ENCODE results near the gene PAQR4.

Gene PAQR4

DNA sequence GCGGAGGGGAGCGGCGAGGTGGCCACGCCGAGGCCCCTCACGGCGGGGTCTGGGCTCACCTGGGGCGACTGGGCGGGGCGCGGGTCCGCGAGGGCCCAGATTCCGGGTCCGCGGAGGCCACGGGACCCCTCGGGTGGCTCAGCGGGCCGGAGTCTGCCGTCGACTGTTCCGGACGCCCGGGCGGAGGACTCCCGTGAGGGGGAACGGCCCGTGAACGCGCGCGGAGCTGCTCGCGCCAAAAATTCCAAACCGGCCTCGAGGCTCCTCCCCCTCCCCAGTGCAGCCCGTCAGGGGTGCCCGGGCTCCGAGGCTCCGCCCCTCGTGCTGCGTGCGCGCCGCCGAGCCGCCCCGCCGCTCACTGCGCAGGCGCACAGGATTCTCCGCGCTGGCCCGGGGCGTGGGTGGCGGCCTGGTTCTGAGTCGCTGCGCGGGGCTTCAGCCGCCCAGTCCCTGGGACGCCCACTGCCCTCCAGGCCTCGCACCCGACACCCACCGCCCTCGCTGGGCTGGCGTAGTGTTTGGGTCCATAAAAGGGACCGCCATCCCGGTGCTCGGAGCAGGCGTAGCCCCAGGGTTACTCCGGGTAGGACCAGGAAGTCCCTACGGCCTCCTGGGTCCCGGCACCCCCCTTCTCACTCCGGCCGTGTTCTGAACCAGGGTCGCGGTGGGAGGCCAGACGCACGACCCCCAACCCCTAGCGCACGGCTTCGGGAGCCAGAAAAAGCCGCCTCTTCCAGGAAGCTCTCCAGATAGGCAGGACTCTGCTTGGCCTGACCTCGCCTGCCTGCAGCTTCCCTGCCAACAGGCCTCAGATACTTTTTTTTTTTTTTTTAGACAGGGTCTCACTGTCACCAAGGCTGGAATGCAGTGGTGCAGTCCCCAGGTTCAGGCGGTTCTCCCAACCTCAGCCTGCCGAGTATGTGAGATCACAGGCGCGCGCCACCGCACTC, 11.4 kb downstream of the PAQR4 start, which contains the start of gene PKMYT1:
PKMYT1 (minus strand) TSS at position 220 of the 950 bp plus-strand sequence. CDS start 789 bp downstream, outside the sequence.
- peak; percentile 66 to 67 for DNase-seq (ENCODE audit: low read depth in 2 of 2)

DNA sequence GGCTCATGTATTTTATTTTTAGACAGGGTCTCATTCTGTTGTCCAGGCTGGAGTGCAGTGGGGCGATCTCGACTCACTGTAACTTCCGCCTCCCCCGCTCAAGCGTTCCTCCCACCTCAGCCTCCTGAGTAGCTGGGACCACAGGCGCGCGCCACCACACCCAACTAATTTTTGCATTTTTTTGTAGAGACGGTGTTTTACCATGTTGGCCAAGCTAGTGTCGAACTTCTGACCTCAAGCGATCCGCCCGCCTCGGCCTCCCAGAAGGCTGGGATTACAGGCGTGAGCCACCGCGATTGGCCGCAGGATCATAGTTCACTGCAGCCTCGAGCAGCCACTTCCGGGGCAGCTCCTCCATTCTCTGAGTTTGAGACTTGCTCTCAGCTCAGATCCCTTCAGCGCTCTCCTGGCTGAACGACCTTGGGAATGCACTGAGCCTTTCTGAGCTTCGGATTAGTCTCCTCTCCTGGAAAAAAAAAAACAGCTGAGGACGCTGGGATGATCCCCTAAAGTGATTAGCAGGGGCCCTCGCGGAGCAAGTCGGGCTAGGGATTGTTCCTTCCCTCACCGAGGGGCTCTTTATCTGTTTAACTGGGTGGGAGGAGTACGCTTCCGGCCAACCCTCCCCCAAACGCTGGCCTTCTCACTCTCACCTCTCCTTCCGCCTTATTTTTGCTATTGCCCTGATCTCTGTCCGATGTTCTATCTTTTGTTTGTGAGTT, 12.2 kb downstream of the PAQR4 start:
- no peak for DNase-seq (ENCODE audit: low read depth in 2 of 2)

DNA sequence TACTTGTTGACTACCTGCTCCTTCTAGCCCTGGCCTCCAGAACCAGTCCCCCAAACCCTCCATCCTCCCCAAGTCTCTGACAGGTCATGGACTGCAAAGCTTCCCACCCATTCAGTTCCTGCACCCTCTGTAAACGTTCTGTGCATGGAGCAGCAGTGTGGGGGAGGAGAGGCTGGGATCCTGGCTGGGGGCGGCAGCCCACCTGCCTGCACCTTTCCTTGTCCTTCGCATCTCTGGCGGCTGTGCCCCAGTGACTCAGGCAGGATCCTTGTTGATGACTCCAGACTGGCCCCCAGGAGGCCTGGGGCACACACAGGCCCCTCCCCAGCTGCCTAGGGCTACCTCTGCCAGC, 12.7 kb downstream of the PAQR4 start:
- no peak for DNase-seq (ENCODE audit: low read depth in 2 of 2)

DNA sequence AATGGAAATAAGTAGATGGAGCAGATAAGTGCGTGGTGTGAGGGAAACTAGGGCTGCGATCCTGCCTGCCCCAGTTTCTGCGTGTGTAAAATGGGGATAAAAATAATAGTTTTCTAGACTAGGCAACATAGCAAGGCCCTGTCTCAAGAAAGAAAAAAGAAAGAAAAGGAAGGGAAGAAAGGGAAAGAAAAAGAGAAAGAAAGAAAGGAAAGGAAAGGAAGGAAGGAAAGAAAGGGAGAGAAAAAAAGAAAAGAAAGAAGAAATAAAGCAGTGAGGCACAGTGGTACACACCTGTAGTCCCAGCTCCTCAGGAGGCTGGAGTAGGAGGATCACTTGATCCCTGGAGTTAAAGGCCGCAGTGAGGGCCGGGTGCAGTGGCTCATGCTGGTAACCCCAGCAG, 13.3 kb downstream of the PAQR4 start:
- DNase-seq (ENCODE audit: low read depth in 2 of 2) = no peak

DNA sequence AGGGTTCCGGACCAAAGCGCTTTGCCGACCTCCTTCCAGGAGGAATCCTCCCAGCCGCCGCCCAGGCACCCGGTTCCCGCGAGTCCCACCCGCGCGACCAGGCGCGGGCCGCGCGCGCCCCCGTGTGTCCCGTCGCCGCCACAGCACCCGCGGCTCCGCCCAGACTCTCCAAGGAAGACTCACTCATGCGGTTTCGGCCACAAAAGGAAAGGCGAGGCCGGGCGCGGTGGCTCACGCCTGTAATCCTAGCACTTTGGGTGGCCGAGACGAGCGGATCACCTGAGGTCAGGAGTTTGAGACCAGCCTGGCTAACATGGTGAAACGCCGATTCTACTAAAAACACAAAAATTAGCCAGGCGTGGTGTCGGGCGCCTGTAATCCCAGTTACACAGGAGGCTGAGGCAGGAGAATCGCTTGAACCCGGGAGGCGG, 14.6 kb downstream of the PAQR4 start:
- DNase-seq (ENCODE audit: low read depth in 2 of 2) = peak; percentile 46 to 56

DNA sequence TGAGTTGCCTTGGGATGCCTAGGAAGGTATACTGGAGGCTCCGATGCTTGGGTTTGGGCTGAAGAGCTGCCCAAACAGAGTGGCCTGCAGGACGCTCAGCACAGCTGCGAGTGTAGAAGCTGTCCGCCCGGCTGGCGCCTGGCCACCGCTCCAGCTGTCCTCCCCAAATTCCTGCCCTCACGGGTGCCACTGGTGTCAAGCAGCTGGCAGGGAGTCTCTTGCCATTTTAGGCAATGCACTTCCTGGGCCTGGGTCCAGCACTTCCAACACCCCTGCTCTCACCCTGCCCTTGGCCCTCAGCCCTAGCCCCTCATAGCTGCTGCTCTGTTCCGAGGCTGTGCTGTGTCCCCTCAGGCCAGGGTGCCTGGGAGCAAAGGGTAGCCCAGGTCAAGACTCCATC, 16.3 kb downstream of the PAQR4 start:
- DNase-seq (ENCODE audit: low read depth in 2 of 2) = no peak

DNA sequence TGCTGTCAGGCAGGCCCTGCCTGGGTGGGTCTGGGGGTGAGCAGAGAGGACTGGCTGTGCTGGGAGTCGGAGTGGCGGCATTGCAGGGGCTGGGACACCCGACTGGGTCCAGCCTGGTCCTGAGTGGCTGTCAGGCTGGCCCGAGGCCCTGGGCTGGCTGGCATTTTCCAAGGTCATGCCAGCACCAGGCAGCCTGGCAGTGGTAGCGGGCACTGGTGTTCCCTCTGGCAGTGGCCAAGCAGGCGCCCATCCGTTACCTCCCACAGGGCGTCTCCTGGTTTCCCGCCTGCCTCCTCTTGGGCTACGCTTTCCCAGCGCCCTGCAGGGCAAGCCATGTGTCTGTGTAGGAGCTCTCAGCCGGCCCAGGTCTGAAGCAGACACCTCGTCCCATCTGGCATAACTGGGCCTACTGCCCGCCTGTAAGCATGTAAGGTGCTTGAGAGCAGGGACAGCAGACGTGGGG, 16.8 kb downstream of the PAQR4 start:
- no peak for DNase-seq (ENCODE audit: low read depth in 2 of 2)

DNA sequence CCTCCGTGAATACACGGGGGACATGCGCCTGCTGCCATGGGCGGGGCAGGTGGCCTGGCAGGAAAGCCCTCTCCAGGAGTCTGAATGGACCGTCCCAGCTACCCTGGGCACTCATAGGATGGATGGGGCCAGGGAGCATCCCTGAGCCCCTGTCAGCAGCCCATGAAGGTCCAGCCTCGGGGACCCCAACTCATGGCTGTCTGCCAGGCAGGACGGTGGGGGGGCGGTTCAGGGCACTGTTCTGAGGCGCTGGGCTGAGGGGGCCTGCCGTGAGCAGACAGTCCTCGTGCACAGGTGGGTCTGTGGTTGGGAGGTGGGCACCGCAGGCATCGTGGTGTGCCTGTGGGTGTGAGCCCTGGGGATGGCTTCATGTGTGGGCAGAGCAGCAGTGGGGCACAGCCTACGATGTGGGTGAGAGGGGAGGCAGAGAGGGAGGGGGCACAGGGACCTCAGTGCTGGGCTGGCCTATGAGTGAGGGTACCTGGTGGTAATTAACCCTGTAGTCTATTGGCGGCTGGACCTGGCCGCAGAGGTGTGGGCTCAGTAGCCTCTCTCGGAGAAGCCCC, 17.6 kb downstream of the PAQR4 start:
- DNase-seq (ENCODE audit: low read depth in 2 of 2) = no peak

DNA sequence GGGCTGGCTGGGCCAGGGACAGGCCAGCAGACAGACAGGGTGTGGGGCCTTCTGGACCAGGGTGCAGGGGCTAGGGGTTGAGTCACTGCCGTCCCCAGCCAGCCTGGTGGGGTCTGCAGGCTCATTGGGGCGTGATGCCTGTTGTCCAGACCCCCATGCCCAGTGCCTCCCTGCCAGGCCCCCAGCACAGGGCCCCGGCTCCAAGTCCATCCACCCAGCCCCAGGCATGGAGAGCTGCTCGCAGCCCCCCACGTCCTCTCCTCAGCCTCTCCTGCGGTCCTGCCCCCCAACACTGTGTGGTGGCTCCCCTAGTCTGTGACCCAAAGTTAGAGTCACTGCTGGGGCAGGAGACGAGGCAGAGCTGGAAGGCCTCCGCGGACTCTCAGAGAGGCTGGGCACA, 18.1 kb downstream of the PAQR4 start:
- DNase-seq (ENCODE audit: low read depth in 2 of 2) = no peak

DNA sequence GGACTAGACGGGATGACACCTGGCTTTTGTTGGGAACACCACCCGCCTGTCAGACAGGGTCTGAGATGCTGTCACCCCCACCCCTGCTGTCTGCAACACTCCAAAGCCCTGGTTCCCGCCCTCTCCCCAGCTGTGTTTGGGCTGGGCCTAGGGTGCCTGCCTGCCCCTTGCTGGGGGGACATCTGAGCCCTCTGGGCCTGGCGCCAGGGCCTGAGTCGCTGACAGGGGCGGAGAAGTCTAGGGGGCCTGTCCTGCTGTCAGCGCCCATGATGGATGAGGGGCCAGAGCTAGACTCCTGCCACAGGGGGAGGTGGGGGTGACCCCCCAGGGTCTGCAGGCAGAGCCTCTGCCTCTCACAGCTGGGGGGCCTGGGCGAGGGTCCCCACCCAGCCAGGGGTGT, 18.7 kb downstream of the PAQR4 start:
- DNase-seq (ENCODE audit: low read depth in 2 of 2) = no peak

DNA sequence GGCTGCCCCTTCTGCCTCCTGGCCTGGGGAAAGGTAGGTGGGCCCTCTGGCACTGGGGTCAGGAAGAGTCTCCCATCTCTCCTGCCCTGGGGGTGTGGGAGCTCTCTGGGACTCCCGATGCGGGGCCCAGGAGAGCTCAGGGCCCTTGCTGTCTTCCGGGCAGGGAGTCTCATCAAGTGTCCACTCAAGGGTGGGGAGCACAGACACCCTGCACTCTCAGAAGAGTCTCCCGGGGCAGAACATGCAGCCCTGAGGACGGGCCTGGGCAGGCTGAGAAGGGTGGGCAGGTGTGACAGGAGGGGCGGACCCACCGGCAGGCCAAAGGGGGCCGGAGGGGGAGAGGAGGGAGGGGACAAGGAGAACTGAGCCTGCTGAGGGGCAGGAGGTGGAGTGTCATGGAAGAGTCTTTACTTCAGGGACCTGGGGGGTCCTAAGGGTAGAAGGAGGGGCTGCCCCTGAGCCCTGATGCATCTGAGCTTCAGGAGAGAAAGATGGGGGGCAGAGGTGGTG, 19.5 kb downstream of the PAQR4 start:
- DNase-seq (ENCODE audit: low read depth in 2 of 2) = no peak

DNA sequence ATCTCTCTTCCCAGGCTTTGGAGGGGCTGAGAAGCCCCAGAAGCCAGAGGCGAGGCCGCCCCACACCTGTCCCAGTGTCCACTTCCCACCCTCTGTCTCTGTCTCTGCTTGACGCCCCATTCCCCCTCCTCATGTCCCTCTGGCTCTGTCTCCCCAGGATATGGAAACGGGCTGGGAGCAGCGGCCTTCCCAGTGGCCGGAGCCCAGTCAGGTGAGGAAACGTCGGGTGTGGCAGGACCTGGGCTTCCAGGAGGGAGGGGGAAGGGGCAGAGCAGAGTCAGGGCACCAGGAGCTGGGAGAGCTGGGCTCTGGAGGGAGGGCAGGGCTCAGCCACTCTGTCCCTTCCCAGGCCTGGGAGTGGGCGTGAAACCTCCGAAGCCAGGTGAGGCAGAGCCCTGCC, 21.7 kb downstream of the PAQR4 start:
- no peak for DNase-seq (ENCODE audit: low read depth in 2 of 2)

DNA sequence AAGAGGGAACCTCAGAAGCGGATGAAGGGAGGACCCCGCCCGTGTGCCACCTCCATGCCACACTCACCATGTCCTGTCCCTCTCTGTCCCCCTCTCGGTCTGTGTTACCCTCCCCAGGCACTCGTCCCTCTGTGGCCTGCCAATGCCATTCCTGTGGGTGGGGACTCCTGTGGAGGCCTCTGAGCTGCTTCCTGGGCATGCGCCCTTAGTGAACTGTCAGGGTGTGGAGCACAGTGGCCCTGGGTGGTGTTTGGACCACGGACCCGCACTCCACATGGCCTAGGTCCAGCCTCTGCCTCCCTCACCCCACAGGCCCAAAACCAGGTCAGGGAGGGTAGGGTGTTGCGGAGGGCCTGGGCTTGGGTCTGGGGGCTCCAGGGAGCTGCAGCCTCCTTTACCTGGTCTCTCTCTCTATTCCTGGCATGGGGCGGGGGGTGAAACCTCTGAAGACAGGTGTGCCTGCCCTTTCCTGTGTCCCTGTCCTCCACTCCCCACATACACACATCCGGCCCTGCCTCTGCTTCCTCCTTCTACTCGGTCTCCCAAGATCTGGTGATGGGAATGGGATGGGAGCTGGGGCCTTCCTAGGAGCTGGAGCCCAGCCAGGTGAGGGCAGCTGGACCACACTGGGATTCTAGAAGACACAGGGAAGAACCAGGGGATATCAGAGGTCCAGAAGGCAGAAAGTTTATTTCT, 22.6 kb downstream of the PAQR4 start:
- no peak for DNase-seq (ENCODE audit: low read depth in 2 of 2)

DNA sequence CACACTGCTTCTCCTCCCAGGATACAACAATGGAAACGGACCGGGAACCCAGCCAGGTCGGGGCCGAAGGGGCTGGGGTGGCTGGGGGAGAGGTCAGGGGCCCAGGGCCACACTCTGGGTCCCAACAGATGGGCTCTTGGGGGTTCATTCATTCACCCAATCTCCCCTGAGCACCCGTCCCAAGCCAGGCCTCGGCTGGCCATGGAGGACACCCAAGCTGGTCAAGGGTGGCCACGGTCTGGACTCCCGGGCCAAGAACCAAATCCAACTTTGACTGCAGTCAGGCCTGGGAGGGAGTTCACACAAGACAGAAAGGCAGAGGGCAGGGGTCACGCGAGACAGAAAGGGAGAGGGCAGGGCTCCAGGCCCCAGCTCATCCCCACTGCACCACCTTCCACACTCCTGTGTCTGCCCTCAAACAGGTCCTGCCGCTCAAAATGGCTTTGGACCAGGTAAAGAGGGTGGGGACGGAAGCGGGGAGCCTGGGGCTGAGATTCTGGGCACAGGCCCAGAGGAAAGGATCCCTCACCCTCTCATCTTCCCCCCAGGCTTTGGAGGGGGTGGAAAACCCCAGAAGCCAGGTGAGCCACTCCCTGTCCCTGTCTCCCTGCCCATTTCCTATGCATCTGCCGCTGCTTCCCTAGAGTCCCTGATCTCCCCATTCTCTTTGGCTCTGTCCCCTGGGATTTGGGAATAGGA, 23.4 kb downstream of the PAQR4 start:
- DNase-seq (ENCODE audit: low read depth in 2 of 2) = no peak

DNA sequence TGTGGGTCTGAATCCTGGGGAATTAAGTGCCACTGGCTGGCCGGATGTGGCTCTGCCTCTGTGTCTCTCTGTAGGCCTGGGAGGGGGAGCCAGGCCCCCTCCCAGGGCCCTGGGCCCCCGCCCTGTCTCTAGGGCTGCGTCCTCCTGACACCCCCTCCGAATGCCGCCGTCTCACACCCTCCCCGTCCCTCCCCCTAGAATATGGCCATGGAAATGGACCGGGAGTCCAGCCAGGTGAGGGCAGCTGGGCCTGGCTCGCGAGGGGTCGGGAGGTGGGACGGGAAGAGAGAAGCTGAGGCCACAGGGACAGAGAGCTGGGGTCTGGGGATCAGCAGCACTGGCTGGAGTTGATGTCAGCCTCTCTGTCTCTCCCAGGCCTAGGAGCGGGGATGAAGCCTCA, 27.1 kb downstream of the PAQR4 start:
- DNase-seq (ENCODE audit: low read depth in 2 of 2) = no peak

DNA sequence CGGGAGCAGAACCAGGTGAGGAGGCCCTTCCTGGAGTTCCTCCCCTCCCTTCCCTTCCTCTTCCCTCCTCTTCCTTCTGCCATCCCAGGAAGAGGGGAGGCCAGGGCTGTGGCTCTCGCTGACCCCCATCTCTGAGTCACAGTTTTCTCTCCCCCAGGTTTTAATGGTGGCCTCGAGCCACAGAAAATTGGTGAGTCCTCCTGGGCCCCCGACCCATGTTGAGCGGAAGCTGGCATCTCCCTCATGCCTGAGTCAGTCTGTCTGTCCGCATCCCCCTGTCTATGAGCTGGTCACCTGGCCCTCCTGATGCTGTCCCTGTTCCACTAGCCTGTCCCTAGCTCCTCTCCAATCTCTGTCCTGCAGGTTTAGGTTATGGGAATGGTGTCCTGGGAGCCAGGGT, 30.8 kb downstream of the PAQR4 start:
- no peak for DNase-seq (ENCODE audit: low read depth in 2 of 2)

DNA sequence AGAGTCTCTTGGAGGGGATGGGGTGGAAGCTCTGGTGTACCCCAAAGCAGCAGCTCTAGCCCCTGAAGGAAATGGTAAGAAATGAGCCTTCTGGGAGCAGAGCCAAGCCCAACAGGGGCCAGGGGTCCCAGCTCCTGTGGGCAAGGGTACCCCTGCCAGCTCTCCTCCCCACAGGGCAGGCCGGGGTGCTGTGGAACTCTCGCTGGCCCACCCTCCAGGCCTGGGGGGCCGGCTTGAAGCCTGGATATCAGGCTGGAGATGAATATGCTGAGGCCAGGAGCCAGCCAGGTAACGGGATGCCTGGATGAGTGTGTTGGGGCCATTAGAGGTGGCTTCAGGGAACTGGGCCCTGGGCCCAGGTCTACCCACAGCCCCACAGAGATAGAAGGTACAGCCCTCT, 31.4 kb downstream of the PAQR4 start:
- DNase-seq (ENCODE audit: low read depth in 2 of 2) = no peak

DNA sequence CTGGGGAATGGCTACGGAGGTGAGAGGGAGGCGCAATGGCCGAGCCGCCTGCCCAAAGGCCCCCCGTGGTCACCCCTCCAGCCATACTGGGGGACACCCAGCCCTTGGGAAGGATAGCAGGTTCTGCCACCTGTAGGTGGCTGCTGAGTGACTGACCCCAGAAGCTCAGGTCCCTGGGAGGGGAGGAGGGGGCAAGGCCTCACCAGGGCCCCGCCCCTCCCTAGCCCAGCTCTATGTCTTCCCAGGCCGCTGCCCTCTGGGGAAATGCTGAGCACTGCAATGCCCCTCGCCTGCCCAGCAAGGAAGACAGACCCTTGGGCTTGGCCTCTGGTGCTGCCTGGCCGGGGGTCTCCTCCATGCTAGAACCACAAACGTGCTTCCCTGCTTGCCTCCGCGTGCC, 32.2 kb downstream of the PAQR4 start:
- DNase-seq (ENCODE audit: low read depth in 2 of 2) = no peak

DNA sequence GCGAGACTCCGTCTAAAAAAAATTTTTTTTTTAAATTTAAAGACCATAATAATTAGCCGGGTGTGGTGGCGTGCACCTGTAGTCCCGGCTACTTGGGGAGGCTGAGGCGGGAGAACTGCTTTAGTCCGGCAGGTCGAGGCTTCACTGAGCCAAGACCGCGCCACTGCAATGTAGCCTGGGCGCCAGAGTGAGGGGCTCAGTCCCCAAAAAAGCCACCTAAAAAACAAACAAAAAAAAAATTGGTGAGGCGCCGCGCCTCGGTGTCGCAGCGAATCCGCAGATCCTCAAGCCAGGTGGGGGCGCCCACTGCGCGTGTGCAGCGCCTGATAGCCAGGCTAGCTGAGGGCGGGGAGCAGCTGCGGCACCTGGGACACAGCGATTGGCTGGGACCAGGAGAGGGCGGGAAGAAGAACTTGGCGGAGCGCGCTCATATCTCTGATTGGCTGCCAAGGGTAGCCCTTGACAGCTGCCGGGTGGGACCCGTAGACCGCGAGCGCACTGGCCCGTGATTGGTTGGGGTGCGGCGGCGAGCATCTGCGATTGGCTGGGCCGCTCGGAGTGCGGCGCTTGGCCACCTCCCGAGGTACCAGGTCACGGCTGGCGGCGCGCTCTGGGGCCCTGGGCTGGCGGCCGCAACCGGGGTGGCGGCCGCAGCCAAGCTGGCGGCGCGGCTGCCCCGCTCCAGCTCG, 34.6 kb downstream of the PAQR4 start:
- DNase-seq (ENCODE audit: low read depth in 2 of 2) = peak; percentile 95 to 96

DNA sequence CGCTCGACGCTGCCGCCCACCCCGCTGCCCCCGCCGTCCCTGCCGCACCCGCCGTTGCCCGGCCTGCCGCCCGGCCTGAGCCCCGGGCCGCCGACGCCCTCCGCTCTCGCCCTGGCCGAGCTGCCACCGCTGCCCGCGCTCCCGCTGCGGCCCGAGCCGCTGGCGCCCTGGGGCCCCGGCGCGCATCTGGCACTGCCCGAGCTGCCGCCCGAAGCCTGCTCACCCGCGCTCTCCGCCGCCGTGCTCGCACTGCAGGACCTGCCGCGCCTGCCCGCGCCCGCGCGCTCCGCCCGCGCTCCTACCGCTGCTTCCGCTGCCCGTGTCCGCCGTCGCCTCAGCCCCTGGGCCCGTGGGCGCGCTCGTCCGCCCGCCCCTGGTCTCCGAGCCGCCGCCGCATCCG, 35.2 kb downstream of the PAQR4 start:
- no peak for DNase-seq (ENCODE audit: low read depth in 2 of 2)
